ENCODE measurements around the gene RELN. TPM values are rescaled to one million over a fixed set of nuclear protein-coding genes. Genes with fewer than 3 reads are reported as not detected.

The RELN gene
- total RNA-seq, 1 experiment from 2014 or later: 4.3 TPM

DNA sequence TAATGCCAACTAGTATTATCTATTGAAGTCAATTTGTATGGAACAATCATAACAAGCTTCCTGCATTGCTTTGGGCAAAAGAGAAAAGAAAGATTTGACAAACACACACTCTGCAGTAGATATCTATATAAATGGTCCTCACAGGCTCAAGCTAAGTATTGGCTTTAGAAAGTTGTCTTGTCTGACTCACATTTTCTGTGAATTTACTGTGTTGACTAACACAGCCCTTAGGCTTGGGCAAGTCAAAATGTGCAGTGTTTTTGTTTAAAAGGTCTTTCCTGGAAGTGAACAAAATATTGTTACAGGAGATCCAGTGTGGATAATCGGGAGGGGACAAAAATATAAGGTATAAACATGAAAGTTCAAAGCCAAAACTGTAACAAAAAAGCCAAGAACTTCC is 194.4 kb downstream of the RELN start:
- Histone ChIP-seq H3K9me3 (no peaks in the 10 kb centered on the region; the same call in 1 of the 2 replicates), H3K4me3 (ENCODE audit: low read depth, low read length) (no peak overlapping the region), H3K36me3 (ENCODE audit: control insufficient read depth, insufficient read depth, low read length) (no peaks in the 10 kb centered on the region), H3K27me3 (replicated peaks; ENCODE audit: control insufficient read depth, insufficient read depth, low read length) (no peaks in the 10 kb centered on the region), H3K4me1 (no peaks in the 10 kb centered on the region)
- H3K9me3 Mint-ChIP-seq (ENCODE audit: unreplicated experiment): no peaks in the 10 kb centered on the region
- TF ChIP-seq, protein P1, sequence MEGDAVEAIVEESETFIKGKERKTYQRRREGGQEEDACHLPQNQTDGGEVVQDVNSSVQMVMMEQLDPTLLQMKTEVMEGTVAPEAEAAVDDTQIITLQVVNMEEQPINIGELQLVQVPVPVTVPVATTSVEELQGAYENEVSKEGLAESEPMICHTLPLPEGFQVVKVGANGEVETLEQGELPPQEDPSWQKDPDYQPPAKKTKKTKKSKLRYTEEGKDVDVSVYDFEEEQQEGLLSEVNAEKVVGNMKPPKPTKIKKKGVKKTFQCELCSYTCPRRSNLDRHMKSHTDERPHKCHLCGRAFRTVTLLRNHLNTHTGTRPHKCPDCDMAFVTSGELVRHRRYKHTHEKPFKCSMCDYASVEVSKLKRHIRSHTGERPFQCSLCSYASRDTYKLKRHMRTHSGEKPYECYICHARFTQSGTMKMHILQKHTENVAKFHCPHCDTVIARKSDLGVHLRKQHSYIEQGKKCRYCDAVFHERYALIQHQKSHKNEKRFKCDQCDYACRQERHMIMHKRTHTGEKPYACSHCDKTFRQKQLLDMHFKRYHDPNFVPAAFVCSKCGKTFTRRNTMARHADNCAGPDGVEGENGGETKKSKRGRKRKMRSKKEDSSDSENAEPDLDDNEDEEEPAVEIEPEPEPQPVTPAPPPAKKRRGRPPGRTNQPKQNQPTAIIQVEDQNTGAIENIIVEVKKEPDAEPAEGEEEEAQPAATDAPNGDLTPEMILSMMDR (IDR thresholded peaks at IDR 0.05; ENCODE audit: insufficient read depth in 1 of 2, low read depth in 1 of 2, low read length in 1 of 2, severe bottlenecking in 1 of 2, unreplicated experiment in 1 of 2): no peak
- intact Hi-C loops (cut with micrococcal nuclease; ENCODE audit: unreplicated experiment): no loop called here
- ChIA-PET POLR2A (no interaction called here), CTCF (no interaction called here)
- no peaks in the 10 kb centered on the region for H3K4me1 Mint-ChIP-seq (ENCODE audit: low read depth, unreplicated experiment)
- BruUV-seq (replicated peaks): no TSS peak
- H3K36me3 Mint-ChIP-seq (ENCODE audit: insufficient read depth, unreplicated experiment): no peaks in the 10 kb centered on the region
- DNase-seq: no peak
- no peak overlapping the region for H3K4me3 Mint-ChIP-seq (ENCODE audit: unreplicated experiment)
- no peaks in the 10 kb centered on the region for H3K27me3 Mint-ChIP-seq (ENCODE audit: insufficient read depth, unreplicated experiment)
- no peak overlapping the region for H3K27ac Mint-ChIP-seq (ENCODE audit: unreplicated experiment)

DNA sequence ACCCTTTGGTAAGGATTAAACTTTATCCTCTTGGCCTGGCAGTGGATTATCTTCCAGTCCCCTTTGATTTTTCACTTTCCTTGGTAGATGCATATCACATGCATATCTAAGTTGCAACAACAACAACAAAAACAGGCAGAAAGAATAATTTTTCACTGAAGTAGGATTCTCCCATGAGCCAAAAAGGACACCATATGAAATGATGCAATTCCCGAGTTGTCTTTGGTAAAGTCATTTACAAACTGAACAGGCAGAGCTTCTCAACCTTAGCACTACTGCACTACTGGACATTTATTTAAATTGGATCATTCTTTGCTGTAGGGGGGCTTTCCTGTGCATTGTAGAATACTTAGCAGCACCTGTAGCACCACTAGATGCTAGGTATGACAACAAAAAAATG is 195.0 kb downstream of the RELN start:
- no peak overlapping the region for H3K4me3 ChIP-seq (ENCODE audit: low read depth, low read length)
- ChIA-PET POLR2A (no interaction called here), CTCF (no interaction called here)
- TF ChIP-seq, protein P1 (IDR thresholded peaks at IDR 0.05; ENCODE audit: insufficient read depth in 1 of 2, low read depth in 1 of 2, low read length in 1 of 2, severe bottlenecking in 1 of 2, unreplicated experiment in 1 of 2): no peak
- H3K4me1 ChIP-seq: no peaks in the 10 kb centered on the region
- Mint-ChIP-seq H3K4me3 (ENCODE audit: unreplicated experiment) (no peak overlapping the region), H3K9me3 (ENCODE audit: unreplicated experiment) (no peaks in the 10 kb centered on the region), H3K36me3 (ENCODE audit: insufficient read depth, unreplicated experiment) (no peaks in the 10 kb centered on the region), H3K27ac (ENCODE audit: unreplicated experiment) (no peak overlapping the region), H3K4me1 (ENCODE audit: low read depth, unreplicated experiment) (no peaks in the 10 kb centered on the region), H3K27me3 (ENCODE audit: insufficient read depth, unreplicated experiment) (no peaks in the 10 kb centered on the region)
- DNase-seq: no peak
- no peaks in the 10 kb centered on the region for H3K27me3 ChIP-seq (replicated peaks; ENCODE audit: control insufficient read depth, insufficient read depth, low read length)
- no peaks in the 10 kb centered on the region; the same call in 1 of the 2 replicates for H3K9me3 ChIP-seq
- no peaks in the 10 kb centered on the region for H3K36me3 ChIP-seq (ENCODE audit: control insufficient read depth, insufficient read depth, low read length)
- intact Hi-C loops (cut with micrococcal nuclease; ENCODE audit: unreplicated experiment): no loop called here
- BruUV-seq (replicated peaks): no TSS peak

DNA sequence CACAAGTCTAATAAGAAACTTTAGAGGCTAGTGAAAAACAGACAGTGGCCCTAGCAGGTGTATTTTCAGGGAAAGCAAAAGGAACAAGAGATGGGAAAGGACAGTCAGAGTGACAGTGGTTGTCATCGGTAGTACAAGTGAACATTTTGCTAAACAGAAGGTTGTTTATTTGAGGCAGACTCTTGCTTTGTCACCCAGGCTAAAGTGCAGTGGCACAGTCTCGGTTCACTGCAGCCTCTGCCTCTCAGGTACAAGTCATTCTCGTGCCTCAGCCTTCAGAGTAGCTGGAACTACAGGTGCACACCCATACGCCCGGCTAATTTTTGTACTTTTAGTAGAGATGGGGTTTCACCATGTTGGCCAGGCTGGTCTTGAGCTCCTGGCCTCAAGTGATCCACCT is 195.8 kb downstream of the RELN start:
- intact Hi-C loops (cut with micrococcal nuclease; ENCODE audit: unreplicated experiment): no loop called here
- BruUV-seq (replicated peaks): no TSS peak
- Mint-ChIP-seq H3K36me3 (ENCODE audit: insufficient read depth, unreplicated experiment) (no peaks in the 10 kb centered on the region), H3K4me1 (ENCODE audit: low read depth, unreplicated experiment) (no peaks in the 10 kb centered on the region), H3K27ac (ENCODE audit: unreplicated experiment) (no peak overlapping the region), H3K27me3 (ENCODE audit: insufficient read depth, unreplicated experiment) (no peaks in the 10 kb centered on the region), H3K4me3 (ENCODE audit: unreplicated experiment) (no peak overlapping the region), H3K9me3 (ENCODE audit: unreplicated experiment) (no peaks in the 10 kb centered on the region)
- DNase-seq: no peak
- Histone ChIP-seq H3K9me3 (no peaks in the 10 kb centered on the region; the same call in 1 of the 2 replicates), H3K36me3 (ENCODE audit: control insufficient read depth, insufficient read depth, low read length) (no peaks in the 10 kb centered on the region), H3K27me3 (replicated peaks; ENCODE audit: control insufficient read depth, insufficient read depth, low read length) (no peaks in the 10 kb centered on the region), H3K4me3 (ENCODE audit: low read depth, low read length) (no peak overlapping the region), H3K4me1 (no peaks in the 10 kb centered on the region)
- TF ChIP-seq, protein P1 (IDR thresholded peaks at IDR 0.05; ENCODE audit: insufficient read depth in 1 of 2, low read depth in 1 of 2, low read length in 1 of 2, severe bottlenecking in 1 of 2, unreplicated experiment in 1 of 2): no peak
- POLR2A ChIA-PET: no interaction called here
- CTCF ChIA-PET: interaction anchor here (0.5 kb wide), 1 partner anchor 333 kb away, joined by 5 read pairs; no protein-coding TSS in a partner anchor
